ENCODE data around the gene ZNF574.
A peak's percentile ranks its signal among the peaks of the same experiment; 100 is the strongest.

The ZNF574 gene

DNA sequence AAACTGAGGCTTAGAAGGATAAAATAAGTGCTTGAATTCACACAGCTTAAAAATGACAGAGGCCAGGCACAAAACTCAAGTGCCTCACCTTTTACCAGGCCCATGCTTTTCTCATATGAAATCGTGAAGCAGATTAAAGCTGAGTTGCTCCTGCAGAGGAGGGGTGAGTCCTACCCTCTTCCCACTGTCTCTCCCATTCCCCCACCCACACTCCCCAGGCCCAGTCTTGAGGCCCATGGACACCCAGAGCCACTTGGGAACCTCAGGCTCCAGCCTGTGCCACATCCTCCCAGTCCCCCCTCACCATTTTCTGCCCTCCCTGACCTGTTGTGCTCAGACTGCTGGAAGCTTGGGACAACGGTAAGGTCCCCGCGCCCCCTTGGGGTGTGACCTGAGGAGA lies 17.5 kb downstream of the ZNF574 start:
- no peaks in the 10 kb centered on the region for H3K27me3 ChIP-seq (ENCODE audit: insufficient read depth, poor library complexity, severe bottlenecking)
- DNase-seq (ENCODE audit: low spot score) (no peak), ATAC-seq (ENCODE audit: low read depth) (no peak)
- no peak overlapping the region for H3K4me3 ChIP-seq (ENCODE audit: severe bottlenecking)
- no peaks in the 10 kb centered on the region for H3K36me3 ChIP-seq (ENCODE audit: low read depth)
- TF ChIP-seq, protein P1, sequence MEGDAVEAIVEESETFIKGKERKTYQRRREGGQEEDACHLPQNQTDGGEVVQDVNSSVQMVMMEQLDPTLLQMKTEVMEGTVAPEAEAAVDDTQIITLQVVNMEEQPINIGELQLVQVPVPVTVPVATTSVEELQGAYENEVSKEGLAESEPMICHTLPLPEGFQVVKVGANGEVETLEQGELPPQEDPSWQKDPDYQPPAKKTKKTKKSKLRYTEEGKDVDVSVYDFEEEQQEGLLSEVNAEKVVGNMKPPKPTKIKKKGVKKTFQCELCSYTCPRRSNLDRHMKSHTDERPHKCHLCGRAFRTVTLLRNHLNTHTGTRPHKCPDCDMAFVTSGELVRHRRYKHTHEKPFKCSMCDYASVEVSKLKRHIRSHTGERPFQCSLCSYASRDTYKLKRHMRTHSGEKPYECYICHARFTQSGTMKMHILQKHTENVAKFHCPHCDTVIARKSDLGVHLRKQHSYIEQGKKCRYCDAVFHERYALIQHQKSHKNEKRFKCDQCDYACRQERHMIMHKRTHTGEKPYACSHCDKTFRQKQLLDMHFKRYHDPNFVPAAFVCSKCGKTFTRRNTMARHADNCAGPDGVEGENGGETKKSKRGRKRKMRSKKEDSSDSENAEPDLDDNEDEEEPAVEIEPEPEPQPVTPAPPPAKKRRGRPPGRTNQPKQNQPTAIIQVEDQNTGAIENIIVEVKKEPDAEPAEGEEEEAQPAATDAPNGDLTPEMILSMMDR (IDR thresholded peaks at IDR 0.05; ENCODE audit: poor library complexity, severe bottlenecking): no peak
- no peak overlapping the region for H3K27ac ChIP-seq (ENCODE audit: poor library complexity, severe bottlenecking)
- no peaks in the 10 kb centered on the region for H3K9me3 ChIP-seq (ENCODE audit: severe bottlenecking)
- H3K4me1 ChIP-seq (ENCODE audit: insufficient read depth, poor library complexity, severe bottlenecking): peaks cover 9% of the 10 kb centered on the region

DNA sequence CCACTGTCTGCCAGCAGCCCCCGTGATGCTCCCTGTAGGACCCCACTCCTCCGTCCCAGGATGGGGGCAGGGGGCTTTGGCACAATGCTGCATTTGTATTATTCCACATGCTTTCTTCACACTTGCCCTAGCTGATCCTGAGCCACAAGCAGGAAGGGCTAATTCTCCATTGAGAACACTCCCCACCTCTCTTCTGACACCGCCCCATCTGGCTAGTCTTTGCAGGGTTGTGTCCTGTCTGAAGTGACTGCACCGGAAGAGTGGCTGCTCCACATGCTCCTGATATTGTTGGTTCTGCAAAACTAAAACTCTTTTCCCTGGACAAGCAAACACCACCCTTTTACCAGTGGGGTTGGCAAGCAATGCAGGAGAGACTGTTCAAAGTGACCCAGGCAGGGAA lies 18.0 kb downstream of the ZNF574 start:
- Histone ChIP-seq H3K4me3 (ENCODE audit: severe bottlenecking) (no peak overlapping the region), H3K9me3 (ENCODE audit: severe bottlenecking) (no peaks in the 10 kb centered on the region), H3K36me3 (ENCODE audit: low read depth) (no peaks in the 10 kb centered on the region), H3K27me3 (ENCODE audit: insufficient read depth, poor library complexity, severe bottlenecking) (no peaks in the 10 kb centered on the region), H3K4me1 (ENCODE audit: insufficient read depth, poor library complexity, severe bottlenecking) (peaks cover 5% of the 10 kb centered on the region), H3K27ac (ENCODE audit: poor library complexity, severe bottlenecking) (no peak overlapping the region)
- TF ChIP-seq, protein P1 (IDR thresholded peaks at IDR 0.05; ENCODE audit: poor library complexity, severe bottlenecking): no peak
- DNase-seq (ENCODE audit: low spot score) (no peak), ATAC-seq (ENCODE audit: low read depth) (no peak)

DNA sequence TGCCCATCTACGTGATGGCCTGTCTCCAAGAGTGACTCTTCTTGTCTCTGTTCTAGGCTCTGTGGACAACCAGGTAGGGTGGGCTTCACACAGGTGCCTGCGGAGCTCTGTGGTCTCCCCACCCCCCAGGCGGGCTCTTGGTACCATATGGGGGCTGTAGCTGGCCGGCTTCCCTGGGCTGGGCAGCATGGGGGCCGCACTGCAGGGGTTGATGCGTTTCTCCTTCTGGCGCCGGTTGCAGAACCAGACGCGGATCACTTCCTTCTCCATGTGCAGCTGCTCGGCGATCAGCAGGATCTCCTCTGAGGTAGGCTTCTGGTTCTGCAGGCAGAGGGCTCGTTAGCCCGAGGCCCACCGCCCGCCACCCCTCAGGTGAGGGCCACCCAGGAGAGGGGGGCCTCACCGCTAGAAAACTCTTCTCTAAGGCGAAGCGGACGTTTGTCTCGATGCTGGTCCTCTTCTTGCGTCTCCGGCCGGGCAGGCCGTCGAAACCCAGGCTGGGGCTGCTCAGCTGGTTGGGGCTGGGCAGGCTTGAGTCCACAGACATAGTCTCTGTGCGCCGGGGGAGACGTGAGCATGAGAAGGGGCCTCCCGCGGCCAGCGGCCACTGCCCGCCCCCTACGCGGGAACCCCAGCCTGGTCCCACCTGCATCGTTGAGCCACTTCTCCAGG lies 19.3 kb downstream of the ZNF574 start:
- no peak overlapping the region for H3K4me3 ChIP-seq (ENCODE audit: severe bottlenecking)
- DNase-seq (ENCODE audit: low spot score): no peak
- H3K4me1 ChIP-seq (ENCODE audit: insufficient read depth, poor library complexity, severe bottlenecking): no peaks in the 10 kb centered on the region
- no peaks in the 10 kb centered on the region for H3K9me3 ChIP-seq (ENCODE audit: severe bottlenecking)
- H3K36me3 ChIP-seq (ENCODE audit: low read depth): no peaks in the 10 kb centered on the region
- H3K27me3 ChIP-seq (ENCODE audit: insufficient read depth, poor library complexity, severe bottlenecking): no peaks in the 10 kb centered on the region
- H3K27ac ChIP-seq (ENCODE audit: poor library complexity, severe bottlenecking): no peak overlapping the region
- TF ChIP-seq, protein P1 (IDR thresholded peaks at IDR 0.05; ENCODE audit: poor library complexity, severe bottlenecking): no peak
- ATAC-seq (ENCODE audit: low read depth): no peak

DNA sequence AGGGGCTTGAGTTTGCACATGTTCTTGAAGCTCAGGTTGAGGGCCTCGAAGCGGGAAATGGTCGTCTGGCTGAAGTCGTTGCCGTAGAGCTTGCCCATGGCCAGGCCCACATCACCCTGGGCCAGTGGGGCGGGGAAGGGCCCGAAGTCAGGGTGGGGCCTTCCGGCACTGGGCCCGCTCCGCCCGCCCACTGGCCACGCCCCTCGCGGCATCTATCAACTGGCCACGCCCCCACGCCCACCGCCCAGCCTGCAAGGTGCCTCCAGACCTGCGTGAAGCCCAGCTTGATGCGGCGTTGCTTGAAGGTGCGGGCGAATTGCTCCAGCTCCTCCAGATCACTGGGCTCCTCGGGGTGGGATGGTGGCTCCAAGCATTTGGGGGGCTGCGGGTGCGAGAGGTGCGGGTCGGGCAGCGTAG lies 19.9 kb downstream of the ZNF574 start:
- ATAC-seq (ENCODE audit: low read depth) (no peak), DNase-seq (ENCODE audit: low spot score) (peak; percentile 64)
- no peaks in the 10 kb centered on the region for H3K27me3 ChIP-seq (ENCODE audit: insufficient read depth, poor library complexity, severe bottlenecking)
- no peak overlapping the region for H3K27ac ChIP-seq (ENCODE audit: poor library complexity, severe bottlenecking)
- TF ChIP-seq, protein P1 (IDR thresholded peaks at IDR 0.05; ENCODE audit: poor library complexity, severe bottlenecking): no peak
- H3K9me3 ChIP-seq (ENCODE audit: severe bottlenecking): no peaks in the 10 kb centered on the region
- H3K4me3 ChIP-seq (ENCODE audit: severe bottlenecking): no peak overlapping the region
- peaks cover 3% of the 10 kb centered on the region for H3K4me1 ChIP-seq (ENCODE audit: insufficient read depth, poor library complexity, severe bottlenecking)
- no peaks in the 10 kb centered on the region for H3K36me3 ChIP-seq (ENCODE audit: low read depth)

DNA sequence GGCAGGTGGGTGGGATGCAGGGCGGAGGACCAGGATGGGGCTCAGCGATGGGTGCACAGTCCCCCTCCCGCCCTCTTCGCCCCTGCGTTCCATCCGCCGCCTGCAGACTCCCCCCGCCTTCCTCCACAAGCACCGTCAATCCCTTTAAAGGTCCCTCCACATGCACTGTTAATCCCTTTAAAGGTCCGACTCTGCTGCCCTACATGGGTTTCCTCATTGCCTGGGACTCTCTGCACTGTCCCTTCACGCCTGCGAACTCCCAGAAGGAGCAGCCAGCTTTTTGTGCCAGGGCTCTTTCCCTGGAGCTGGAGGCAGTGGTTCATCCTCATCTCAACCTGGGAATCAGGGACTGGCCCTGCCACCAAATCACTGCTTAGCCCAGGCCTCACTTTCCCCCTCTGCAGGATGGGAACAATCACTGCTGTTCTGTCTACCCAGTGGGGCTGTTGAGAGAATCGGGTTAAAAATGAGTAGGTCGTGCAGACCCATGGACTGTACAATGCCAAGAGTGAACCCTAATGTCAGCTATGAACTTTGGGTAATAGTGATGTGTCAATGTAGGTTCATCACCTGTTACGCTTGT lies 20.4 kb downstream of the ZNF574 start:
- no peak overlapping the region for H3K4me3 ChIP-seq (ENCODE audit: severe bottlenecking)
- ATAC-seq (ENCODE audit: low read depth): no peak
- no peaks in the 10 kb centered on the region for H3K36me3 ChIP-seq (ENCODE audit: low read depth)

More for the DNA sequence above, 20.4 kb downstream of the ZNF574 start:
- no peaks in the 10 kb centered on the region for H3K9me3 ChIP-seq (ENCODE audit: severe bottlenecking)
- TF ChIP-seq, protein P1 (IDR thresholded peaks at IDR 0.05; ENCODE audit: poor library complexity, severe bottlenecking): no peak
- H3K27ac ChIP-seq (ENCODE audit: poor library complexity, severe bottlenecking): no peak overlapping the region
- H3K27me3 ChIP-seq (ENCODE audit: insufficient read depth, poor library complexity, severe bottlenecking): no peaks in the 10 kb centered on the region
- DNase-seq (ENCODE audit: low spot score): no peak
- peaks cover 3% of the 10 kb centered on the region for H3K4me1 ChIP-seq (ENCODE audit: insufficient read depth, poor library complexity, severe bottlenecking)

Measured in RWPE2 (cell line).